Keratinocyte (primary cell): ENCODE measurements around the gene NCOA6. TPM values are rescaled to one million over a fixed set of nuclear protein-coding genes. Genes with fewer than 3 reads are reported as not detected.
A peak's percentile ranks its signal among the peaks of the same experiment; 100 is the strongest.

ENCODE experiments used
- DNase-seq: peaks from one replicate; pipeline ENCODE4 v3.0.0-alpha.2; 2011; ENCODE audit warnings: low read depth, missing footprints, low spot score
- FAIRE-seq: peaks from 2 replicates; lab custom pipeline; 2011; peaks lifted over from hg19 to GRCh38; lab: Jason Lieb, UNC
- H2AFZ ChIP-seq: 2 replicates; pipeline ENCODE4 v1.6.0; 2012; ENCODE audit warnings: low read length, control low read depth, inconsistent platforms; ENCODE audit not compliant: control insufficient read depth
- H3K27ac ChIP-seq: 2 replicates; pipeline ENCODE4 v1.5.1; 2011; ENCODE audit warnings: low read length; ENCODE audit not compliant: control insufficient read depth, insufficient read depth
- H3K27me3 ChIP-seq: 3 replicates; pipeline ENCODE4 v1.6.0; 2011; ENCODE audit warnings: low read length; ENCODE audit not compliant: control insufficient read depth, insufficient read depth; ENCODE audit errors: extremely low read depth
- H3K36me3 ChIP-seq, 2 experiments: 2 replicates in 1 of 2; 3 replicates in 1 of 2; pipeline ENCODE4 v1.5.1; 2011; ENCODE audit warnings: low read length in 2 of 2, mild to moderate bottlenecking in 1 of 2; ENCODE audit not compliant: control insufficient read depth in 2 of 2, insufficient read depth in 2 of 2; ENCODE audit errors: extremely low read depth in 1 of 2
- H3K4me1 ChIP-seq: 3 replicates; pipeline ENCODE4 v1.5.1; 2011; ENCODE audit warnings: low read length; ENCODE audit not compliant: control insufficient read depth, insufficient read depth; ENCODE audit errors: extremely low read depth
- H3K4me2 ChIP-seq: 3 replicates; pipeline ENCODE4 v1.6.0; 2011; ENCODE audit warnings: low read depth, low read length; ENCODE audit not compliant: control insufficient read depth, insufficient read depth; ENCODE audit errors: extremely low read depth
- H3K4me3 ChIP-seq, 3 experiments: fragments of 200-600 bp in 1 of 3; sonication (generic) in 1 of 3; 2 replicates in 2 of 3; 3 replicates in 1 of 3; pipeline ENCODE4 v1.5.1; 2011 to 2016; ENCODE audit warnings: low read length in 3 of 3, mild to moderate bottlenecking in 3 of 3, control low read depth in 2 of 3, inconsistent platforms in 1 of 3, low read depth in 1 of 3, mixed read lengths in 1 of 3, mixed run types in 1 of 3, moderate library complexity in 1 of 3; ENCODE audit not compliant: control insufficient read depth in 2 of 3, insufficient read depth in 2 of 3; ENCODE audit errors: extremely low read depth in 1 of 3
- H3K79me2 ChIP-seq: 2 replicates; pipeline ENCODE4 v1.6.0; 2012; ENCODE audit warnings: low read length; ENCODE audit not compliant: control insufficient read depth, insufficient read depth
- H3K9ac ChIP-seq: 3 replicates; pipeline ENCODE4 v1.6.0; 2011; ENCODE audit warnings: low read length; ENCODE audit not compliant: control insufficient read depth, insufficient read depth; ENCODE audit errors: extremely low read depth
- H3K9me1 ChIP-seq: 3 replicates; pipeline ENCODE4 v1.6.0; 2011; ENCODE audit warnings: low read length; ENCODE audit not compliant: control insufficient read depth, insufficient read depth; ENCODE audit errors: extremely low read depth
- H3K9me3 ChIP-seq: 2 replicates; pipeline ENCODE4 v1.5.1; 2012; ENCODE audit warnings: low read depth, low read length; ENCODE audit not compliant: control insufficient read depth
- H4K20me1 ChIP-seq: 3 replicates; pipeline ENCODE4 v1.6.0; 2011; ENCODE audit warnings: low read length; ENCODE audit not compliant: control insufficient read depth, insufficient read depth; ENCODE audit errors: extremely low read depth
- EZH2 ChIP-seq: IDR thresholded peaks from one replicate; pipeline ENCODE4 v1.6.1; 2012; ENCODE audit warnings: inconsistent platforms, mild to moderate bottlenecking, low read length, moderate library complexity
- dilution Hi-C: fragments of 300-500 bp; cut with MboI; formaldehyde crosslinking; loops from one replicate; pipeline ENCODE4 v1.7.0; 2020; ENCODE audit warnings: low sequenced_read_pairs; ENCODE audit not compliant: extremely low pct_ligation_motif_present
- polyA plus RNA-seq, 5 experiments: library from polyadenylated mRNA; depleted of rRNA in 3 of 5; stranded (reverse) in 3 of 5; stranded (forward) in 1 of 5; unstranded in 1 of 5; fragments of >200 nt; gene quantifications; 1 replicate in 1 of 5; 2 replicates in 3 of 5; 3 replicates in 1 of 5; pipeline versions ENCODE4 v1.2.1 to v1.2.3, GENCODE V29; 2011 to 2012; ENCODE audit warnings: missing spikeins in 2 of 5, low read depth in 1 of 5, low replicate concordance in 1 of 5
- TF ChIP-seq, protein P1 (sequence below), 3 experiments: IDR thresholded peaks in 1 of 3; conservative IDR thresholded peaks in 1 of 3; optimal IDR thresholded peaks in 1 of 3; 2 replicates in 2 of 3; 3 replicates in 1 of 3; pipeline versions ENCODE3 to v1.5.1; 2011; ENCODE audit warnings: low read length in 3 of 3, mild to moderate bottlenecking in 3 of 3, moderate library complexity in 2 of 3, control low read depth in 1 of 3, inconsistent platforms in 1 of 3; ENCODE audit not compliant: insufficient read depth in 2 of 3; ENCODE audit errors: extremely low read depth in 1 of 3

The NCOA6 gene
- polyA plus RNA-seq, 1 donor (not counting 4 experiments of a cell fraction or from before 2014, with no cell fraction given), result 13.3 TPM

DNA sequence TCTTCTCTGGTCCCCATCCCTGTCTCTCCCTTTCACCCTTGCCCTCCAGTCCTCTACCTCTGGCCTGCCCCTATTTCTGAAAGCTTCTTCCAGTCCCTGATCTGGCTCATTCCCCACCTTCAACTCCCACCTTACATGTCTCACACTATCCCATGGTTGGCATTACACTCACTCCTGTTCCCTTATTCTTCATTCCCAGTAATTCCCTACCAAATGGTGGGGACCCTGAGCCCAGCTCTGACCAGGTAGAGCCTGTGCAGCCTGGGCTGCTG is 114.9 kb downstream of the NCOA6 start:
- no peaks in the 10 kb centered on the region for H3K27me3 ChIP-seq
- no peak overlapping the region for H2AFZ ChIP-seq
- dilution Hi-C loops, result no loop called here

DNA sequence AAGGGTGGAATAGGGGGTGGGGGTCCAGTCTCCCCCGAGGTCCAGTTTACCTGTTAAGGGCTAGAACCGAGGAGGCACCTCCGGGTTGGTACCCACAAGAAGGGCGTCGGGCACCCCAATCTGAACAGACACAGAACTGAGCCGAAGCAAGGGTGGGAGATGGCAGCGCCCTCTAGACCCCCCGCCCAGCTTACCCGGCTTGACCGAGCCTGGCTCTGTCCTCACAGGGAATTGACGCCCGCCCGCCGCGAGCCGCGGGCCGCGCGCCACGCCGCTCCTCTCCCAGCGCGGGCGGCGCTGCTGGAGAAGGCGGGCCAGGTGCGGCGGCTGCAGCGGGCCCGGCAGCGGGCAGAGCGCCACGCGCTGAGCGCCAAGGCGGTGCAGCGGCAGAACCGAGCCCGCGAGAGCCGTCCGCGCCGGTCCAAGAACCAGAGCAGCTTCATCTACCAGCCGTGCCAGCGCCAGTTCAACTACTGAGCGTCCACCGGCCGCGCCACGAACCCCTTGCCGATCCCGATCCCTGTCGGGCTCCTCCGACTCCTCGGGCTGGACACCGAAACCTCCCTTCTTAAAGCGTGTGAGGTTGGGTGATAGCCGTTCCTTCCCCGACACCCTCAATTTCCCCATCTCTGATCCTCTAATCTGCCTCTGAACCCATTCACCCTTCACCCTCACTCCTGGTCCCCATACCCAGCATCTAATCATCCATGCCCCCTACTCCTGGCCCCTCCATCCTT is 115.5 kb downstream of the NCOA6 start:
- dilution Hi-C loops, result no loop called here
- no peak overlapping the region for H3K27ac ChIP-seq
- peaks cover 14% of the 10 kb centered on the region for H4K20me1 ChIP-seq
- peak overlapping the region; percentile 85 for H3K4me2 ChIP-seq
- peak overlapping the region; percentile 43 to 70 (median 65) for H3K4me3 ChIP-seq
- no peak for FAIRE-seq
- H3K27me3 ChIP-seq, result no peaks in the 10 kb centered on the region
- H3K9me1 ChIP-seq, result peaks cover 5% of the 10 kb centered on the region
- H3K9me3 ChIP-seq, result no peaks in the 10 kb centered on the region
- H3K4me1 ChIP-seq, result peaks cover 30% of the 10 kb centered on the region
- peak overlapping the region; percentile 65 for H3K9ac ChIP-seq
- no peak for DNase-seq
- H2AFZ ChIP-seq, result peak overlapping the region; percentile 79
- peak; percentile 50 for TF ChIP-seq EZH2
- TF ChIP-seq, protein P1, sequence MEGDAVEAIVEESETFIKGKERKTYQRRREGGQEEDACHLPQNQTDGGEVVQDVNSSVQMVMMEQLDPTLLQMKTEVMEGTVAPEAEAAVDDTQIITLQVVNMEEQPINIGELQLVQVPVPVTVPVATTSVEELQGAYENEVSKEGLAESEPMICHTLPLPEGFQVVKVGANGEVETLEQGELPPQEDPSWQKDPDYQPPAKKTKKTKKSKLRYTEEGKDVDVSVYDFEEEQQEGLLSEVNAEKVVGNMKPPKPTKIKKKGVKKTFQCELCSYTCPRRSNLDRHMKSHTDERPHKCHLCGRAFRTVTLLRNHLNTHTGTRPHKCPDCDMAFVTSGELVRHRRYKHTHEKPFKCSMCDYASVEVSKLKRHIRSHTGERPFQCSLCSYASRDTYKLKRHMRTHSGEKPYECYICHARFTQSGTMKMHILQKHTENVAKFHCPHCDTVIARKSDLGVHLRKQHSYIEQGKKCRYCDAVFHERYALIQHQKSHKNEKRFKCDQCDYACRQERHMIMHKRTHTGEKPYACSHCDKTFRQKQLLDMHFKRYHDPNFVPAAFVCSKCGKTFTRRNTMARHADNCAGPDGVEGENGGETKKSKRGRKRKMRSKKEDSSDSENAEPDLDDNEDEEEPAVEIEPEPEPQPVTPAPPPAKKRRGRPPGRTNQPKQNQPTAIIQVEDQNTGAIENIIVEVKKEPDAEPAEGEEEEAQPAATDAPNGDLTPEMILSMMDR (optimal IDR thresholded peaks at IDR 0.05 in 1 of 3, IDR thresholded peaks at IDR 0.05 in 1 of 3, conservative IDR thresholded peaks at IDR 0.05 in 1 of 3; ENCODE audit: extremely low read depth in 1 of 3, insufficient read depth in 2 of 3, low read length in 3 of 3), result peak in 1 of 3 experiments; percentile 67
- H3K79me2 ChIP-seq, result no peaks in the 10 kb centered on the region
- peaks cover 2 to 7% of the 10 kb centered on the region in 2 experiments for H3K36me3 ChIP-seq

More for the DNA sequence above, 114.9 kb downstream of the NCOA6 start:
- peaks cover 2 to 11% of the 10 kb centered on the region in 2 experiments for H3K36me3 ChIP-seq
- FAIRE-seq, result no peak
- DNase-seq, result no peak
- H3K4me3 ChIP-seq, result no peak overlapping the region
- H3K4me2 ChIP-seq, result peak overlapping the region; percentile 85
- H3K9me1 ChIP-seq, result peaks cover 5% of the 10 kb centered on the region
- H3K9me3 ChIP-seq, result no peaks in the 10 kb centered on the region
- no peak overlapping the region for H3K9ac ChIP-seq
- peaks cover 27% of the 10 kb centered on the region for H3K4me1 ChIP-seq
- no peak for TF ChIP-seq EZH2
- TF ChIP-seq, protein P1 (optimal IDR thresholded peaks at IDR 0.05 in 1 of 3, IDR thresholded peaks at IDR 0.05 in 1 of 3, conservative IDR thresholded peaks at IDR 0.05 in 1 of 3; ENCODE audit: extremely low read depth in 1 of 3, insufficient read depth in 2 of 3, low read length in 3 of 3), result no peak
- H3K27ac ChIP-seq, result no peak overlapping the region
- H4K20me1 ChIP-seq, result peaks cover 14% of the 10 kb centered on the region
- no peaks in the 10 kb centered on the region for H3K79me2 ChIP-seq
